Measurements from ENCODE around the gene NFATC1.

Gene NFATC1

DNA sequence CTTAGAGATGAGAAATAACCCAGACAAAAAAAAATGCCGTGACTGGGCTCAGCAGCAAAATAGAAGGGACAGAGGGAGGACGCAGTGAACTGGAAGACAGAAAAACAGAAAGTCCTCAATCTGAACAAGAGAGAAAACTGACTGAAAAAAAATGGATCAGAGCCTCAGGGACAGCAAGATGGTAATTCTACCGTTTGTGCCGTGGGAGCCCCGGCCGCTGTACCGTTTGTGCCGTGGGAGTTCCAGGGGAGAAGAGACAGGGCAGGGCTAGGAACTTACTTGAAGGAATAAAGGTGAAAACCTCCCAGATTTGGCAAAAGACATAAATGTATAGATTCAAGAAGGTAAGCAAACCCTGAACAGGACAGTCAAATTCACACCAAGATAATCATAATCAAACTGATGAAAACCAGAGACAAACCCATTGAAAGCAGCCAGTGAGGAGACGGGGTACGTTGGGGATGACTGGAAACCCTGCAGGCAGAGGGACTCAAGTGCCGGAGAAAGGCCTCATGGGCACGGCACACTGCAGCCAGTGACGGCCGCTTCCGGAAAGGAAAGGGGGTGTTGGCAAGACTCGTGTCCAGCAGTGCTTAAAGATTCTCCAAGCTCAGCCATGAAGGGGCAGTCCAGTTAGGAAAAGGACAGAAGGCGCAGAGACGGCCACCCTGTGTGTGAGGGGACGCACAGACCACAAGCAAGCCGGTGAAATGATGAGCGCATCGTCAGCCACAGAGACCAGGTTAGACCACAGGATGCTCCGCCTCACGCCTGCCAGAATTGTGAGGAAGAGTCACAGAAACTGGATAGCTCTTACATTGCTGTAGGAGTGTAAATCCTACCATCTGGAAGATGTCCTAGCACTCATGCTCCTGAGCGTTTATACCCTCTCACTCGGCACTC is 40.0 kb upstream of the NFATC1 start:
- DNase-seq (ENCODE audit: low read depth) = no peak
- no peak overlapping the region for H3K4me3 ChIP-seq (ENCODE audit: low read length)
- TF ChIP-seq, protein P1, sequence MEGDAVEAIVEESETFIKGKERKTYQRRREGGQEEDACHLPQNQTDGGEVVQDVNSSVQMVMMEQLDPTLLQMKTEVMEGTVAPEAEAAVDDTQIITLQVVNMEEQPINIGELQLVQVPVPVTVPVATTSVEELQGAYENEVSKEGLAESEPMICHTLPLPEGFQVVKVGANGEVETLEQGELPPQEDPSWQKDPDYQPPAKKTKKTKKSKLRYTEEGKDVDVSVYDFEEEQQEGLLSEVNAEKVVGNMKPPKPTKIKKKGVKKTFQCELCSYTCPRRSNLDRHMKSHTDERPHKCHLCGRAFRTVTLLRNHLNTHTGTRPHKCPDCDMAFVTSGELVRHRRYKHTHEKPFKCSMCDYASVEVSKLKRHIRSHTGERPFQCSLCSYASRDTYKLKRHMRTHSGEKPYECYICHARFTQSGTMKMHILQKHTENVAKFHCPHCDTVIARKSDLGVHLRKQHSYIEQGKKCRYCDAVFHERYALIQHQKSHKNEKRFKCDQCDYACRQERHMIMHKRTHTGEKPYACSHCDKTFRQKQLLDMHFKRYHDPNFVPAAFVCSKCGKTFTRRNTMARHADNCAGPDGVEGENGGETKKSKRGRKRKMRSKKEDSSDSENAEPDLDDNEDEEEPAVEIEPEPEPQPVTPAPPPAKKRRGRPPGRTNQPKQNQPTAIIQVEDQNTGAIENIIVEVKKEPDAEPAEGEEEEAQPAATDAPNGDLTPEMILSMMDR (conservative IDR thresholded peaks at IDR 0.05; ENCODE audit: low read depth, low read length) = no peak

DNA sequence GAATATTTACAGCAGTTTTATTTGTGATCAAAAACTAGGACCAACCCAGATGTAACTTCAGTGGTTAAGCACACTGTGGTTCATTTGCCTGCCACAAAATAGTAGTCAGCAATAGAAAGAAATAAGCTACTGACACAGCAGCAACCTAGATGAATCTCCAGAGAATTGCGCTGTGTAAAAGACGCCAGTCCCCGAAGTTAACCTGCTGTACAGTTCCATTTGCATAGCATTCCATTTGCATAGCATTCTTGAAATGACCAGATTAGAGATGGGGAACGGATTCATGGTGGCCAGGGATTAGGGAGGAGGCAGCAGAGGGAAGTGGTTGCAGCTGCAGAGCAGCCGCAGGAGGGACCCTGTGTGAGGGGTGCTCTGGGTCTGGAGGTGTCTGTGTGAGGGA is 39.3 kb upstream of the NFATC1 start:
- TF ChIP-seq, protein P1 (conservative IDR thresholded peaks at IDR 0.05; ENCODE audit: low read depth, low read length) = no peak
- no peak overlapping the region for H3K4me3 ChIP-seq (ENCODE audit: low read length)
- DNase-seq (ENCODE audit: low read depth) = no peak

DNA sequence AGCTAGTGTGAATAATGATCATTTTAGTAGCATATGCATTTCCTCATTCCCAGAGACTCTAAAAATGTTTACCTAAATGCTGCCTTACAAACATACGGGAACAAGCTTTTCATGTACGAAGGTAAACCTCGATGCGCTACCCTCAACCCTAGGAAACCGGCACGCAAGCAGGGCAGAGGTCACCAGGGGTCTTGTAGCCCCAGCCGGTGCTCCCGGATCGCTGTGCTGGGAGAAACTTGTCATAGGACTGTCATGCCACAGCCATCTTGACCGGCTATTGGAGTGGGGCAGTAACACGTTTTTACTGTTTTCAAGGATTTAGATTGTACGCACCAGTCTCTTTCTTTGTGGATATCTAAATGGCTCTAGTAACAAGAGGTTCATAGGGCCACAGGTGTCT is 34.8 kb upstream of the NFATC1 start:
- TF ChIP-seq, protein P1 (conservative IDR thresholded peaks at IDR 0.05; ENCODE audit: low read depth, low read length) = no peak
- DNase-seq (ENCODE audit: low read depth) = no peak
- H3K4me3 ChIP-seq (ENCODE audit: low read length) = no peak overlapping the region

DNA sequence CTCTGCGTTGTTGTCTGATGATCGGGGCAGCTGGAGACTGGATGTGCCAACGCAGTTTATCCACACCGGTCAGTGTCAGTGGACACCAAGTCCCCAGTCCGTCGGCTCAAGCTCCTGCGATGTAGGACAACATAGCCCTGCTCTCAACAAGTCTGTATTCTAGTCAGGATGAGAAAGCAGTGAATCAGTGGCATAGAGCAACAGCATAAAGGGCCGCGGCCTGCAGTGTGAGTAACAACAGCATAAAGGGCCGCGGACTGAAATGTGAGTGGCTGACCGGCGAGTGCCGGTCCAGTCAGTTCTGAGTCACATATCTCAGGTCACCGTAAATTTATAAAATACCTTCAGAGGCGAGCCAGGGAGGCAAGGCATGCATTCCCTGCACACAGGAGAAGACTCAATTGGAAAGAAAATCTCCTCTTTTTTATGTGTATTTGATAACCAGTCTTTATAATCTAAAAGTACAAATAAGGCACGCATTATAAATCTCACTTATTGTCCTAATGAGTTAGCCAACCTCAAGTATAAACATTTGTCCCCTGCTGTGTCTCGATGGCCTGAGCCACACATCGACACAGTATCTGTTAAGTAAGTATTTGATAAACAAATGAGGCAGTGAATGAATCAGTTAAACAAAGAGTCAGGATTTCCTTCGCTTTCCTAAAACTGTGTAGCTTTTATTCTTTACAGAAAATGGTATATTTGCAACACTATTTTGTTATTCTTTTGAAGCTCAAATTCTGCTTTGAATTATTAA is 33.8 kb upstream of the NFATC1 start:
- DNase-seq (ENCODE audit: low read depth) = no peak
- no peak overlapping the region for H3K4me3 ChIP-seq (ENCODE audit: low read length)
- TF ChIP-seq, protein P1 (conservative IDR thresholded peaks at IDR 0.05; ENCODE audit: low read depth, low read length) = no peak

DNA sequence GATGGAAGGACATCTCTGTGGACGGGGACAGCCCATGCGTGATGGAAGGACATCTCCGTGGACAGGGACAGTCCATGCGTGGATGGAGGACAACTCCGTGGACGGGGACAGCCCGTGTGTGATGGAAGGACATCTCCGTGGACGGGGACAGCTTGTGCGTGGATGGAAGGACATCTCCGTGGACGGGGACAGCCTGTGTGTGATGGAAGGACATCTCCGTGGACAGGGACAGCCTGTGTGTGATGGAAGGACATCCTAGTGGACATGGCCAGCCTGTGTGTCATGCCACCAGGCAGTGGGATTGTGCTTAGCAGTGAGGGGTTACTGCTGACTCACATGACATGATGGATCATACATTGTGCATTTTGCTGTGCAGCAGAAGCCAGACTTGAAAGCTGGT is 30.0 kb upstream of the NFATC1 start:
- no peak overlapping the region for H3K4me3 ChIP-seq (ENCODE audit: low read length)
- no peak for DNase-seq (ENCODE audit: low read depth)
- TF ChIP-seq, protein P1 (conservative IDR thresholded peaks at IDR 0.05; ENCODE audit: low read depth, low read length) = no peak

DNA sequence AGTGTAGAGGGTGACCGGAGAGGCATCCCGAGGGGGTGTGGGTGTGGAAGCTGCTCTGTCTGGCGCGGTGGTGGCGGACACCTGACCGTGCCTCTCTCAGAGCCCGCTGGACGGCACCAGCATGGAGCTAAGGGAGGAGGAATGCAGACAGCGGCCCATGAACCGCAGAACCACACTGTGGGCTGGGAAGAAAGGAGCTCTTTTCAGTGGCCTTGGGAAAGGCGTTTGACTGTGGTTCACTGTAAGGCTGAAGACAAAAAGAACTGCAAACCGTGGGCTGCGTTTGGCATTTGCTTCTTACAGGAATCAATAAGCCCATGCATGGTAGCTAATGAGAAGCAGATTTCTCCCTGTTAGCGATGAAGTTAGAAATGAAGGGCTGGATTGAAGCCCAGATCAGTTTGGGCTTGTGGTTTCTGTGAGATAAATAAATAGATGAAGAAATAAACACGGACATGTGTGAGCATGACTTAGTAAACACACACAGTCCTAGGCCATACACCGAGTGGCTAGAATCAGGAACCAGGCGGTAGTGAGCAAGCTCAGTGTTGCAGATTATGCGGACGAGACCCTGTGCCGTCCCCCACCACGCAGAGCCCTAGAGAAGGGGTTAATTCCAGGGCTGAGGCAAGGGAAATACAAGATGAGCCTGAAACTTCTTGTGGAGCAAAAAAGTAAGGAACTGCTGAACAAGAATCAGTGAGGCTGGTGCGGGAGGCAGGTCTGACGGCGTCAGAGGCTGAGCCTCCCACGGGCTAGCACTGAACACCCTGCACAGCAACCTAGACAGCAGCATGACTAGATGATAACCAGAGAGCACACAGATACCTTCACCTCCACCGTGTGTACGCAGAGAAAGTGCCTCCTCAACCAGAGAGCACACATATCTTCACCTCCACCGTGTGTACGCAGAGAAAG is 29.3 kb upstream of the NFATC1 start:
- TF ChIP-seq, protein P1 (conservative IDR thresholded peaks at IDR 0.05; ENCODE audit: low read depth, low read length) = no peak
- DNase-seq (ENCODE audit: low read depth) = no peak
- H3K4me3 ChIP-seq (ENCODE audit: low read length) = no peak overlapping the region
